Right cardiac atrium (tissue), 5 donors: Measurements from ENCODE around the gene EFCAB7. TPM values are rescaled to one million over a fixed set of nuclear protein-coding genes. Genes with fewer than 3 reads are reported as not detected.
"Not testable (repeated sequence)": the region's sequence is repeated elsewhere in the genome, so short reads cannot be mapped to it uniquely, and the experiment has no call there.

Experiments used
- ATAC-seq, 2 donors: fragments of 200-7000 bp; cut with Tn5 transposase; one replicate each; pipeline versions ENCODE4 v1.8.0 to v1.9.1; 2020; ENCODE audit warnings: moderate library complexity in 2 of 2, mild to moderate bottlenecking in 1 of 2
- DNase-seq, 3 donors: peaks; one replicate each; pipeline ENCODE4 v3.0.0-alpha.2; 2020
- H3K27ac ChIP-seq: one replicate; pipeline ENCODE4 v1.5.1; 2013; ENCODE audit warnings: mild to moderate bottlenecking, low read length, control low read depth, moderate library complexity
- H3K27me3 ChIP-seq: one replicate; pipeline ENCODE4 v1.6.1; 2013; ENCODE audit not compliant: control insufficient read depth, insufficient read depth
- H3K4me1 ChIP-seq: one replicate; pipeline ENCODE4 v1.6.1; 2013; ENCODE audit warnings: low read length; ENCODE audit not compliant: control insufficient read depth, insufficient read depth
- H3K4me3 ChIP-seq: one replicate; pipeline ENCODE4 v1.5.1; 2013; ENCODE audit warnings: low read length, control low read depth
- H3K9me3 ChIP-seq: one replicate; pipeline ENCODE4 v1.6.1; 2013; ENCODE audit warnings: low read length; ENCODE audit not compliant: control insufficient read depth
- WGBS: extraction: QIAGEN DNeasy Blood & Tissue Kit; methylation state at CpG from one replicate; pipeline ENCODE4 v1.1.7; 2013; 5-methylcytosine and 5-hydroxymethylcytosine counted together
- intact Hi-C, 4 donors: fragments of 100-400 bp; cut with DNase I; formaldehyde crosslinking; loops; one replicate each; pipeline versions ENCODE4 v1.11.0 to v1.14.0; 2022 to 2023
- polyA plus RNA-seq: library from polyadenylated mRNA; stranded (reverse); fragments of 200-250 nt; gene quantifications from one replicate; pipeline ENCODE4 v1.2.3, GENCODE V29; 2013
- total RNA-seq, 4 donors: library from RNA; stranded (reverse); fragmentation: NEBNext Ultra II Directional; extraction: Animal tissue kit (Norgen Biotek cat#: 25700); gene quantifications; one replicate each; pipeline ENCODE4 v1.2.1, GENCODE V29; 2021
- donor health status: healthy with polysubstance abuse.
- donor health status: DM: no; HTN: yes; CAD: no.
- donor health status: DM: no; HTN: no; CAD: no.
- donor health status: DM: no; HTN: yes; CAD: no; lungs with severe emphysema.
- donor health status: DM: yes; HTN: yes; CAD: no.

The EFCAB7 gene
- total and polyA plus RNA-seq, 5 donors, result 6.4 to 16.7 (median 11.0) TPM

GRCh38 chr1:63586326-63586725, 63.0 kb downstream of the EFCAB7 start:
- ATAC-seq, H3K4me3 ChIP-seq, DNase-seq, intact Hi-C loops, H3K27me3 ChIP-seq, H3K9me3 ChIP-seq, H3K27ac ChIP-seq, H3K4me1 ChIP-seq: not testable (repeated sequence)
- WGBS, result 92% methylated on average over 1 of the region's 1 CpG

DNA sequence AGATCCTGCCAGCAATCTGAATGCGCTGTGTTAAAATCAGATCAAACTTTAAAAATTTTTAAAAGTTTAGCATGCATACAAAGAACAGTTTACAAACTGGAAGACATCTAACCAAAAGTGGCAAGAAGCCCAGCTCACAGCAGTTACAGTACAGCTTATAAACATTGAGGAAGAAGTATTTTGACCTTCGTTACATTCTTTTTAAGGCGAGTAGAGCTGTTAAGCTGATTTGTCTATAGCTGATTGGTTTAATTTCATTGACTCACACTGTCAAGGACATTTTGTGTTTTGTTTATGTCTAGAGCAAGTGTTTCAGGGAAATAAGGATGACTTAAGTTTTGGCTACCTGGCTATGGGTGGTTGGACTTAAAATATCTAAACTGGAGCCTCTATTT, 66.8 kb downstream of the EFCAB7 start:
- ATAC-seq (no peak), DNase-seq (no peak)
- Histone ChIP-seq H3K27ac (no peak overlapping the region), H3K4me1 (no peaks in the 10 kb centered on the region), H3K27me3 (no peaks in the 10 kb centered on the region), H3K9me3 (no peaks in the 10 kb centered on the region), H3K4me3 (no peak overlapping the region)
- intact Hi-C loops, result no loop called here
- WGBS, result 60% methylated on average over 3 of the region's 3 CpGs

- WGBS, result 27% methylated on average over 18 of the region's 18 CpGs
- DNase-seq, result no peak
- no peak for ATAC-seq
- Histone ChIP-seq H3K27me3 (no peaks in the 10 kb centered on the region), H3K9me3 (no peaks in the 10 kb centered on the region), H3K27ac (peak overlapping the region; percentile 66), H3K4me1 (no peaks in the 10 kb centered on the region), H3K4me3 (peak overlapping the region; percentile 48)
- intact Hi-C loops, result no loop called here
These were observed 69.4 kb downstream of the EFCAB7 start for GRCh38 chr1:63592536-63593302.

DNA sequence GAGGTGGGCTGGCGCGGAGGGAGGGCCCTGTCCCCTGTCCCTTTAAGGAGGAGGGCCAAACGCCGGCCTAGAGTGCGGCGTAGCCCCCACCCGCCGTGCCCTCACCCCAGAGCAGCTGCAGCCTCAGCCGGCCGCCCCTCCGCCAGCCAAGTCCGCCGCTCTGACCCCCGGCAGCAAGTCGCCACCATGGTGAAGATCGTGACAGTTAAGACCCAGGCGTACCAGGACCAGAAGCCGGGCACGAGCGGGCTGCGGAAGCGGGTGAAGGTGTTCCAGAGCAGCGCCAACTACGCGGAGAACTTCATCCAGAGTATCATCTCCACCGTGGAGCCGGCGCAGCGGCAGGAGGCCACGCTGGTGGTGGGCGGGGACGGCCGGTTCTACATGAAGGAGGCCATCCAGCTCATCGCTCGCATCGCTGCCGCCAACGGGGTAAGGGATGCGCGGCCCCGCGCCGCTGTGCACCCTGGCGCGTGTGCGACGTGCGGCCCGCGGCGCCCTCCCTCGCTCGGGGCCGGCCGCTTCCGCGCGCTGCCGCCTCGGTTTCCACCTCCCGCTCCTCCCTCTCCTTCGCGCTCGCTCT, 70.1 kb downstream of the EFCAB7 start, which contains the start of gene PGM1:
PGM1 (plus strand) TSS at position 109 of the 583 bp plus-strand sequence; CDS start at position 187, 78 bp downstream.
- DNase-seq, result peak; percentile 74 to 90 (median 87)
- intact Hi-C loops, result no loop called here
- no peaks in the 10 kb centered on the region for H3K9me3 ChIP-seq
- peak within 1 kb of the TSS; percentile 66 for H3K27ac ChIP-seq
- H3K4me3 ChIP-seq, result peak within 1 kb of the TSS; percentile 48
- under 1% methylated on average over 64 of the region's 64 CpGs for WGBS
- no peaks in the 10 kb centered on the region for H3K27me3 ChIP-seq
- H3K4me1 ChIP-seq, result no peaks in the 10 kb centered on the region
- ATAC-seq, result peak; percentile 85 to 90

DNA sequence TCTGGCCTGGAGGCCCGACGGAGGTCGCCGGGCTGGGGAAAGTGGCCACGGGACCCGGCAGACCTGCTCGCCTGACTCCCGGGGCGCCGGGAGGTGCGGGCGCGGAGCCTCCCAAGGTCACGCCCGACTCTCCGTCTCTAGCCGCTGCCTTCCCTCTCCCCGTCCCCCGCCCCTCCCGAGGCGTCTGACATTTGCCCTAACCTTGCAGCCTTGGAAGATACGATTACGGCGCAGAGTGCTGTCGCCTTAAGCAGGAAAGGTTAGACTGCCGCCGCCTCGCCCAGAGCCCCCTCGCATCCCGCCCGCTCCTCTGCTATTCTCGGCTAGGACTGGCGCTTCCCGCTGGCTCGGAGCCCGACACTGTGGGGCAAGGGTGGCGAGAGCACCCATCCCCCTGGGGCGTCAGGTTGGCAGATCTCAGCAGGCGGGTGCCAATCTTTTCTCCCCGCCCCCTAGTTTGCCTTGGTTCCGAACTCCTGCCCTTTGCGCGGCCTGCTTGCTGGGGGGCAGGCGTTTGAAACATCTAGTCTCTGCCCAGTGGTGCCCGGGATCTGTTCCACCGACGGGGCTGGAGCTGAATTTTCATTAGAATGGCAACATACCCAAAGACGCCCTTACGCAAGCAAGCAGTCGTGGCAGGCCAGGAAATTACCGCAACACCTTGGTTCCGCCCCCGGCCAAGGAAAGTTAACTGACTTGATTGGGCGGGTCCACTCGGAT, 70.7 kb downstream of the EFCAB7 start:
- ATAC-seq, result peak; percentile 74 to 79
- WGBS, result 8% methylated on average over 55 of the region's 55 CpGs

GRCh38 chr1:63595435-63595834, 72.1 kb downstream of the EFCAB7 start:
- H3K4me3 ChIP-seq, result no peak overlapping the region
- H3K9me3 ChIP-seq, result no peaks in the 10 kb centered on the region
- intact Hi-C loops, result no loop called here
- DNase-seq (no peak), ATAC-seq (no peak)
- 100% methylated on average over 1 of the region's 1 CpG for WGBS
- H3K27me3 ChIP-seq, result no peaks in the 10 kb centered on the region
- no peak overlapping the region for H3K27ac ChIP-seq
- H3K4me1 ChIP-seq, result no peaks in the 10 kb centered on the region

More for the DNA sequence above, 70.7 kb downstream of the EFCAB7 start:
- intact Hi-C loops, result no loop called here
- H3K4me3 ChIP-seq, result peak overlapping the region; percentile 48
- H3K4me1 ChIP-seq, result no peaks in the 10 kb centered on the region
- no peaks in the 10 kb centered on the region for H3K27me3 ChIP-seq
- no peaks in the 10 kb centered on the region for H3K9me3 ChIP-seq
- peak overlapping the region; percentile 66 for H3K27ac ChIP-seq
- DNase-seq, result peak; percentile 78 to 92 (median 87)

GRCh38 chr1:63599799-63600198, 76.5 kb downstream of the EFCAB7 start:
- Histone ChIP-seq H3K27ac (no peak overlapping the region), H3K4me3 (no peak overlapping the region), H3K27me3 (no peaks in the 10 kb centered on the region), H3K9me3 (no peaks in the 10 kb centered on the region), H3K4me1 (no peaks in the 10 kb centered on the region)
- intact Hi-C loops, result no loop called here
- ATAC-seq (no peak), DNase-seq (no peak)
- WGBS, result 96% methylated on average over 5 of the region's 5 CpGs

DNA sequence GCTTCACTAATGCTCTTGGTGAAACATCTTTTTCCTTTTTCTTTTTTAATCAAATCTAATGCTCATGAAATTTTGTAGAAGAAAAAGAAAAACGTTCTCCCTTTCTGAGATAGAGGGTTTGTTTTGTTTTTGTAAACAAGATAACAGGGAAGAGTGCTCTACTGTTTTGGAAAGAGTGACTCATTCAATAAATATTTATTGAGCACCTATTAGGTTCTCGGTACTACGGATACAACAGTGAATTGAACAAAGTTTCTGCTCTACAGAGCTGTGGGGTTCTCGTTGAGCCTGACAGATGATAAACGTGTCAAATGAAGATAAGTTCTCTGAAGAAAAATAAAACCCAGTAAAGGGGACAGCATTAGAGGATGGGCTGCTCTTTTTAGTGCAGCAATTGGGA, 76.9 kb downstream of the EFCAB7 start:
- no peaks in the 10 kb centered on the region for H3K9me3 ChIP-seq

GRCh38 chr1:63601061-63601460, 77.7 kb downstream of the EFCAB7 start:
- Histone ChIP-seq H3K4me1 (no peaks in the 10 kb centered on the region), H3K27me3 (no peaks in the 10 kb centered on the region), H3K27ac (no peak overlapping the region), H3K9me3 (no peaks in the 10 kb centered on the region), H3K4me3 (no peak overlapping the region)
- DNase-seq, result no peak
- intact Hi-C loops, result no loop called here
- ATAC-seq, result no peak
- WGBS, result 78% methylated on average over 3 of the region's 3 CpGs

More for the DNA sequence above, 76.9 kb downstream of the EFCAB7 start:
- Histone ChIP-seq H3K4me3 (no peak overlapping the region), H3K27me3 (no peaks in the 10 kb centered on the region), H3K27ac (no peak overlapping the region), H3K4me1 (no peaks in the 10 kb centered on the region)
- WGBS, result 70% methylated on average over 5 of the region's 5 CpGs
- ATAC-seq (no peak), DNase-seq (no peak)
- intact Hi-C loops, result no loop called here

GRCh38 chr1:63601463-63601862, 78.1 kb downstream of the EFCAB7 start:
- WGBS, result 72% methylated on average over 4 of the region's 4 CpGs
- Histone ChIP-seq H3K4me3 (no peak overlapping the region), H3K27me3 (no peaks in the 10 kb centered on the region), H3K9me3 (no peaks in the 10 kb centered on the region), H3K27ac (no peak overlapping the region), H3K4me1 (no peaks in the 10 kb centered on the region)
- ATAC-seq, result no peak
- DNase-seq, result no peak
- intact Hi-C loops, result no loop called here

- no peak for DNase-seq
- ATAC-seq, result no peak
- Histone ChIP-seq H3K4me3 (no peak overlapping the region), H3K27me3 (no peaks in the 10 kb centered on the region), H3K9me3 (no peaks in the 10 kb centered on the region), H3K27ac (no peak overlapping the region), H3K4me1 (no peaks in the 10 kb centered on the region)
- 99% methylated on average over 1 of the region's 1 CpG for WGBS
- intact Hi-C loops, result no loop called here
These were observed 78.6 kb downstream of the EFCAB7 start for GRCh38 chr1:63601912-63602311.
